HepG2 (cell line): ENCODE results near the gene FAM168A. TPM values are rescaled to one million over a fixed set of nuclear protein-coding genes. Genes with fewer than 3 reads are reported as not detected.
A peak's percentile ranks its signal among the peaks of the same experiment; 100 is the strongest.

Source experiments
- GABPA ChIP-seq, 2 experiments: IDR thresholded peaks; 2 replicates each; pipeline ENCODE4 v1.6.1; 2011 to 2016; ENCODE audit warnings: low read depth in 2 of 2, low read length in 1 of 2, missing biosample characterization in 1 of 2, missing genetic modification characterization in 1 of 2
- MIER3 ChIP-seq: IDR thresholded peaks from 2 replicates; pipeline ENCODE4 v1.6.1; 2016; ENCODE audit warnings: missing compliant biosample characterization, borderline replicate concordance
- NCOR1 ChIP-seq: fragments of 200-600 bp; sonication (generic); IDR thresholded peaks from 2 replicates; pipeline ENCODE4 v1.7.0; 2017; ENCODE audit warnings: antibody characterized with exemption, low read length, borderline replicate concordance
- PCBP1 ChIP-seq: fragments of 200-400 bp; formaldehyde crosslinking; IDR thresholded peaks from 2 replicates; pipeline ENCODE4 v1.6.1; 2017; ENCODE audit warnings: mild to moderate bottlenecking, low read depth, low read length, borderline replicate concordance
- RXRB ChIP-seq: IDR thresholded peaks from 2 replicates; pipeline ENCODE4 v1.6.1; 2016; ENCODE audit warnings: borderline replicate concordance, missing genetic modification reagents, missing compliant biosample characterization
- U2AF2 ChIP-seq: fragments of 200-400 bp; formaldehyde crosslinking; IDR thresholded peaks from 2 replicates; pipeline ENCODE4 v1.6.1; 2017; ENCODE audit warnings: low read depth, mild to moderate bottlenecking, low read length
- ZNF451 ChIP-seq: sonication (generic); formaldehyde crosslinking; IDR thresholded peaks from 2 replicates; pipeline ENCODE4 v1.5.0; 2020; ENCODE audit warnings: mild to moderate bottlenecking, missing genetic modification reagents
- ZNF556 ChIP-seq: sonication (generic); formaldehyde crosslinking; IDR thresholded peaks from 2 replicates; pipeline ENCODE4 v1.4.0; 2020; ENCODE audit warnings: mild to moderate bottlenecking, missing genetic modification reagents, borderline replicate concordance
- ZNF670 ChIP-seq: sonication (generic); formaldehyde crosslinking; IDR thresholded peaks from 2 replicates; pipeline ENCODE4 v1.8.0; 2022; ENCODE audit warnings: mild to moderate bottlenecking, missing genetic modification reagents, borderline replicate concordance
- polyA plus RNA-seq, 8 experiments: library from polyadenylated mRNA; depleted of rRNA in 3 of 8; stranded (reverse) in 7 of 8; unstranded in 1 of 8; fragments of >200 nt; fragmentation: Illumina TruSeq in 4 of 8; extraction: Trizol in 4 of 8; gene quantifications; 2 replicates each; pipeline versions ENCODE4 v1.2.1 to v1.2.3, GENCODE V29; 2011 to 2016; ENCODE audit warnings: low read depth in 4 of 8, missing spikeins in 1 of 8, mixed read lengths in 1 of 8; ENCODE audit not compliant: insufficient read depth in 1 of 8
- total RNA-seq, 5 experiments: library from RNA; depleted of rRNA; stranded (reverse); fragments of >200 nt; fragmentation: Illumina TruSeq; extraction: Trizol; gene quantifications; 2 replicates each; pipeline ENCODE4 v1.2.3, GENCODE V29; 2016; ENCODE audit warnings: low read depth in 1 of 5
- TF ChIP-seq, protein P1 (sequence below): sonication (generic); formaldehyde crosslinking; IDR thresholded peaks from 2 replicates; pipeline ENCODE4 v1.4.0; 2020; ENCODE audit warnings: missing genetic modification reagents, borderline replicate concordance
- TF ChIP-seq, protein P2 (sequence below): sonication (generic); formaldehyde crosslinking; IDR thresholded peaks from 2 replicates; pipeline ENCODE4 v1.4.0; 2020; ENCODE audit warnings: missing genetic modification reagents, borderline replicate concordance
- TF ChIP-seq, protein P3 (sequence below): IDR thresholded peaks from 2 replicates; pipeline ENCODE4 v1.6.1; 2016; ENCODE audit warnings: low read depth, borderline replicate concordance
- TF ChIP-seq, protein P4 (sequence below): sonication (generic); formaldehyde crosslinking; IDR thresholded peaks from 2 replicates; pipeline ENCODE4 v1.4.0; 2020; ENCODE audit warnings: missing genetic modification reagents
- TF ChIP-seq, protein P5 (sequence below): sonication (generic); formaldehyde crosslinking; IDR thresholded peaks from 2 replicates; pipeline ENCODE4 v1.4.0; 2020; ENCODE audit warnings: missing genetic modification reagents
- TF ChIP-seq, protein P6 (sequence below), 2 experiments: sonication (generic) in 1 of 2; formaldehyde crosslinking in 1 of 2; IDR thresholded peaks; 2 replicates each; pipeline versions ENCODE4 v1.4.0 to v1.6.1; 2018 to 2020; ENCODE audit warnings: missing genetic modification reagents in 2 of 2, borderline replicate concordance in 1 of 2, low read depth in 1 of 2, mild to moderate bottlenecking in 1 of 2, missing biosample characterization in 1 of 2

The FAM168A gene
- total and polyA plus RNA-seq, 2 of the 13 experiments (the other 11 are each of a cell fraction or from before 2014, with no cell fraction given) = 13.9 to 15.8 TPM

DNA sequence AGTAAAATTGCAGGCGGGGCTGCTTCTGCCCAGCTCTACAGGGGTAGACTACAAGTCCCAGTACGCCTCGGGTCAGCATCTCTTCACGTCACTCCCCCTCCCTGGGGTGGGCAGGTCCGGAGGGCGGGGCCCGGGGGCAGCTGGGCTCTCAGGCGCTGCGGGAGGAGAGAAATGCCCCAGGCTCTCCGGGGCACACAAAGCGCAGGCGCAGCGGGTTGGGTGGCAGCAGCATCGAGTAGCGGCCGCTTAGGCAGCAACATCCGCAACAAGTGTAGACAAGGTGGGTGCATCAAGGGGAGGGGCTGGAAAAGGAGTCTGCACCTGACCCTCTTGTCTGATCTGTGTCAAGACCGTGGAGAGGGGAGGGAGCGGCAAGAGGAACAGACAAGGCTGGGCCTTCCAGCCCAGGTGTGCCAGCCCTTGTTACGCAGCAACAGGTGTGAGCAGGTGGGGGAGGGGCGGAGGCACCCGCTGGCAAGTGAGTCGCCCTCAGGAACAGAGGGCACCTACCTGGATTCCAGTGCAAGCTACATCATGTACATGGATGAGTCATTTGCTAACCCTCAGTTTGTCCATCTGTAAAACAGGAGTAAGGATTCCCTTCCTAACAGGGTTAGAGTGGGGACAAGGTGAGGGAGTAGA lies 49.7 kb upstream of the FAM168A start (continued):
- TF ChIP-seq, protein P1, sequence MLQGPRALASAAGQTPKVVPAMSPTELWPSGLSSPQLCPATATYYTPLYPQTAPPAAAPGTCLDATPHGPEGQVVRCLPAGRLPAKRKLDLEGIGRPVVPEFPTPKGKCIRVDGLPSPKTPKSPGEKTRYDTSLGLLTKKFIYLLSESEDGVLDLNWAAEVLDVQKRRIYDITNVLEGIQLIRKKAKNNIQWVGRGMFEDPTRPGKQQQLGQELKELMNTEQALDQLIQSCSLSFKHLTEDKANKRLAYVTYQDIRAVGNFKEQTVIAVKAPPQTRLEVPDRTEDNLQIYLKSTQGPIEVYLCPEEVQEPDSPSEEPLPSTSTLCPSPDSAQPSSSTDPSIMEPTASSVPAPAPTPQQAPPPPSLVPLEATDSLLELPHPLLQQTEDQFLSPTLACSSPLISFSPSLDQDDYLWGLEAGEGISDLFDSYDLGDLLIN (CRISPR knock-in tag) = no peak
- TF ChIP-seq, protein P2, sequence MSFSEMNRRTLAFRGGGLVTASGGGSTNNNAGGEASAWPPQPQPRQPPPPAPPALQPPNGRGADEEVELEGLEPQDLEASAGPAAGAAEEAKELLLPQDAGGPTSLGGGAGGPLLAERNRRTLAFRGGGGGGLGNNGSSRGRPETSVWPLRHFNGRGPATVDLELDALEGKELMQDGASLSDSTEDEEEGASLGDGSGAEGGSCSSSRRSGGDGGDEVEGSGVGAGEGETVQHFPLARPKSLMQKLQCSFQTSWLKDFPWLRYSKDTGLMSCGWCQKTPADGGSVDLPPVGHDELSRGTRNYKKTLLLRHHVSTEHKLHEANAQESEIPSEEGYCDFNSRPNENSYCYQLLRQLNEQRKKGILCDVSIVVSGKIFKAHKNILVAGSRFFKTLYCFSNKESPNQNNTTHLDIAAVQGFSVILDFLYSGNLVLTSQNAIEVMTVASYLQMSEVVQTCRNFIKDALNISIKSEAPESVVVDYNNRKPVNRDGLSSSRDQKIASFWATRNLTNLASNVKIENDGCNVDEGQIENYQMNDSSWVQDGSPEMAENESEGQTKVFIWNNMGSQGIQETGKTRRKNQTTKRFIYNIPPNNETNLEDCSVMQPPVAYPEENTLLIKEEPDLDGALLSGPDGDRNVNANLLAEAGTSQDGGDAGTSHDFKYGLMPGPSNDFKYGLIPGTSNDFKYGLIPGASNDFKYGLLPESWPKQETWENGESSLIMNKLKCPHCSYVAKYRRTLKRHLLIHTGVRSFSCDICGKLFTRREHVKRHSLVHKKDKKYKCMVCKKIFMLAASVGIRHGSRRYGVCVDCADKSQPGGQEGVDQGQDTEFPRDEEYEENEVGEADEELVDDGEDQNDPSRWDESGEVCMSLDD (CRISPR knock-in tag) = no peak
- no peak for TF ChIP-seq MIER3
- no peak for TF ChIP-seq NCOR1
- TF ChIP-seq PCBP1 = no peak
- TF ChIP-seq ZNF451 (CRISPR knock-in tag) = no peak; the same call in 1 of the 2 replicates
- TF ChIP-seq GABPA (IDR thresholded peaks at IDR 0.05; ENCODE audit: low read depth, low read length) = no peak
- TF ChIP-seq GABPA (CRISPR knock-in tag; IDR thresholded peaks at IDR 0.05; ENCODE audit: low read depth) = peak; percentile 61
- TF ChIP-seq, protein P3, sequence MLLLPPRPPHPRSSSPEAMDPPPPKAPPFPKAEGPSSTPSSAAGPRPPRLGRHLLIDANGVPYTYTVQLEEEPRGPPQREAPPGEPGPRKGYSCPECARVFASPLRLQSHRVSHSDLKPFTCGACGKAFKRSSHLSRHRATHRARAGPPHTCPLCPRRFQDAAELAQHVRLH (CRISPR knock-in tag) = 0 out of 2 replicates have a peak, but pooled peaks have one; percentile 36
- 0 out of 2 replicates have a peak, but pooled peaks have one; percentile 17 for TF ChIP-seq ZNF556 (CRISPR knock-in tag)
- no peak for TF ChIP-seq U2AF2
- TF ChIP-seq, protein P4, sequence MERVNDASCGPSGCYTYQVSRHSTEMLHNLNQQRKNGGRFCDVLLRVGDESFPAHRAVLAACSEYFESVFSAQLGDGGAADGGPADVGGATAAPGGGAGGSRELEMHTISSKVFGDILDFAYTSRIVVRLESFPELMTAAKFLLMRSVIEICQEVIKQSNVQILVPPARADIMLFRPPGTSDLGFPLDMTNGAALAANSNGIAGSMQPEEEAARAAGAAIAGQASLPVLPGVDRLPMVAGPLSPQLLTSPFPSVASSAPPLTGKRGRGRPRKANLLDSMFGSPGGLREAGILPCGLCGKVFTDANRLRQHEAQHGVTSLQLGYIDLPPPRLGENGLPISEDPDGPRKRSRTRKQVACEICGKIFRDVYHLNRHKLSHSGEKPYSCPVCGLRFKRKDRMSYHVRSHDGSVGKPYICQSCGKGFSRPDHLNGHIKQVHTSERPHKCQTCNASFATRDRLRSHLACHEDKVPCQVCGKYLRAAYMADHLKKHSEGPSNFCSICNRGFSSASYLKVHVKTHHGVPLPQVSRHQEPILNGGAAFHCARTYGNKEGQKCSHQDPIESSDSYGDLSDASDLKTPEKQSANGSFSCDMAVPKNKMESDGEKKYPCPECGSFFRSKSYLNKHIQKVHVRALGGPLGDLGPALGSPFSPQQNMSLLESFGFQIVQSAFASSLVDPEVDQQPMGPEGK (CRISPR knock-in tag) = peak; percentile 93
- TF ChIP-seq, protein P5, sequence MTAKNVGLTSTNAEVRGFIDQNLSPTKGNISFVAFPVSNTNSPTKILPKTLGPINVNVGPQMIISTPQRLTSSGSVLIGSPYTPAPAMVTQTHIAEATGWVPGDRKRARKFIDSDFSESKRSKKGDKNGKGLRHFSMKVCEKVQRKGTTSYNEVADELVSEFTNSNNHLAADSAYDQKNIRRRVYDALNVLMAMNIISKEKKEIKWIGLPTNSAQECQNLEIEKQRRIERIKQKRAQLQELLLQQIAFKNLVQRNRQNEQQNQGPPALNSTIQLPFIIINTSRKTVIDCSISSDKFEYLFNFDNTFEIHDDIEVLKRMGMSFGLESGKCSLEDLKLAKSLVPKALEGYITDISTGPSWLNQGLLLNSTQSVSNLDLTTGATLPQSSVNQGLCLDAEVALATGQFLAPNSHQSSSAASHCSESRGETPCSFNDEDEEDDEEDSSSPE (CRISPR knock-in tag) = no peak
- 0 out of 2 replicates have a peak, but pooled peaks have one; percentile 24 for TF ChIP-seq ZNF670
- 0 out of 2 replicates have a peak, but pooled peaks have one; percentile 20 for TF ChIP-seq RXRB (CRISPR knock-in tag)
- TF ChIP-seq, protein P6, sequence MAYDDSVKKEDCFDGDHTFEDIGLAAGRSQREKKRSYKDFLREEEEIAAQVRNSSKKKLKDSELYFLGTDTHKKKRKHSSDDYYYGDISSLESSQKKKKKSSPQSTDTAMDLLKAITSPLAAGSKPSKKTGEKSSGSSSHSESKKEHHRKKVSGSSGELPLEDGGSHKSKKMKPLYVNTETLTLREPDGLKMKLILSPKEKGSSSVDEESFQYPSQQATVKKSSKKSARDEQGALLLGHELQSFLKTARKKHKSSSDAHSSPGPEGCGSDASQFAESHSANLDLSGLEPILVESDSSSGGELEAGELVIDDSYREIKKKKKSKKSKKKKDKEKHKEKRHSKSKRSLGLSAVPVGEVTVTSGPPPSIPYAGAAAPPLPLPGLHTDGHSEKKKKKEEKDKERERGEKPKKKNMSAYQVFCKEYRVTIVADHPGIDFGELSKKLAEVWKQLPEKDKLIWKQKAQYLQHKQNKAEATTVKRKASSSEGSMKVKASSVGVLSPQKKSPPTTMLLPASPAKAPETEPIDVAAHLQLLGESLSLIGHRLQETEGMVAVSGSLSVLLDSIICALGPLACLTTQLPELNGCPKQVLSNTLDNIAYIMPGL (CRISPR knock-in tag; IDR thresholded peaks at IDR 0.05; ENCODE audit: borderline replicate concordance in 1 of 2, low read depth in 1 of 2) = peak in 1 of 2 experiments; percentile 48; a peak in 1 of 4 replicates
